Astrocyte (in vitro differentiated cells and primary cell): ENCODE results near the gene BPIFB3. TPM values are rescaled to one million over a fixed set of nuclear protein-coding genes. Genes with fewer than 3 reads are reported as not detected.
"Not testable (repeated sequence)": the region's sequence is repeated elsewhere in the genome, so short reads cannot be mapped to it uniquely, and the experiment has no call there.

Source experiments
- DNase-seq: peaks from one replicate; pipeline ENCODE4 v3.0.0-alpha.2; 2010; ENCODE audit warnings: low read depth
- FAIRE-seq: peaks from 2 replicates; lab custom pipeline; 2011; peaks lifted over from hg19 to GRCh38; lab: Jason Lieb, UNC
- H2AFZ ChIP-seq: 2 replicates; pipeline ENCODE4 v1.6.0; 2012; ENCODE audit warnings: low read depth, low read length, inconsistent platforms
- H3K27ac ChIP-seq: 2 replicates; pipeline ENCODE4 v1.5.1; 2011; ENCODE audit warnings: low read depth, low read length, inconsistent platforms
- H3K27me3 ChIP-seq: 2 replicates; pipeline ENCODE4 v1.6.0; 2011; ENCODE audit warnings: low read length, inconsistent platforms; ENCODE audit not compliant: insufficient read depth
- H3K36me3 ChIP-seq: 2 replicates; pipeline ENCODE4 v1.5.1; 2011; ENCODE audit warnings: low read length, inconsistent platforms; ENCODE audit not compliant: insufficient read depth
- H3K4me1 ChIP-seq: 2 replicates; pipeline ENCODE4 v1.5.1; 2011; ENCODE audit warnings: low read length, inconsistent platforms; ENCODE audit not compliant: insufficient read depth
- H3K4me2 ChIP-seq: 2 replicates; pipeline ENCODE4 v1.6.0; 2012; ENCODE audit warnings: low read length, inconsistent platforms
- H3K4me3 ChIP-seq: 2 replicates; pipeline ENCODE4 v1.5.1; 2011; ENCODE audit warnings: low read depth, mild to moderate bottlenecking, low read length, inconsistent platforms; ENCODE audit not compliant: insufficient read depth
- H3K79me2 ChIP-seq: 2 replicates; pipeline ENCODE4 v1.6.0; 2012; ENCODE audit warnings: mild to moderate bottlenecking, low read length, inconsistent platforms; ENCODE audit not compliant: insufficient read depth
- H3K9ac ChIP-seq: 2 replicates; pipeline ENCODE4 v1.6.0; 2012; ENCODE audit warnings: mild to moderate bottlenecking, low read length, inconsistent platforms
- H3K9me3 ChIP-seq: 2 replicates; pipeline ENCODE4 v1.5.1; 2012; ENCODE audit warnings: low read depth, mild to moderate bottlenecking, low read length, inconsistent platforms; ENCODE audit not compliant: insufficient read depth
- H4K20me1 ChIP-seq: 2 replicates; pipeline ENCODE4 v1.6.0; 2012; ENCODE audit warnings: low read length, inconsistent platforms; ENCODE audit not compliant: insufficient read depth
- H3K27ac Mint-ChIP-seq: one replicate; pipeline ENCODE4 v1.8.0; 2021; ENCODE audit warnings: mild to moderate bottlenecking, mixed read lengths; ENCODE audit not compliant: unreplicated experiment
- H3K27me3 Mint-ChIP-seq: one replicate; pipeline ENCODE4 v1.8.0; 2021; ENCODE audit warnings: low read depth, mixed read lengths; ENCODE audit not compliant: unreplicated experiment
- H3K36me3 Mint-ChIP-seq: one replicate; pipeline ENCODE4 v1.8.0; 2021; ENCODE audit warnings: low read depth, mixed read lengths; ENCODE audit not compliant: unreplicated experiment
- H3K4me1 Mint-ChIP-seq: one replicate; pipeline ENCODE4 v1.8.0; 2021; ENCODE audit warnings: low read depth, mixed read lengths; ENCODE audit not compliant: unreplicated experiment
- H3K4me3 Mint-ChIP-seq: one replicate; pipeline ENCODE4 v1.8.0; 2021; ENCODE audit warnings: mild to moderate bottlenecking, moderate library complexity, mixed read lengths; ENCODE audit not compliant: unreplicated experiment
- H3K9me3 Mint-ChIP-seq: one replicate; pipeline ENCODE4 v1.8.0; 2021; ENCODE audit warnings: mild to moderate bottlenecking, mixed read lengths; ENCODE audit not compliant: unreplicated experiment
- CTCF ChIP-seq: IDR thresholded peaks from 2 replicates; pipeline ENCODE4 v1.5.1; 2011; ENCODE audit warnings: low read depth, mild to moderate bottlenecking, inconsistent platforms, low read length, moderate library complexity; ENCODE audit not compliant: insufficient read depth
- EZH2 ChIP-seq: IDR thresholded peaks from 2 replicates; pipeline ENCODE4 v1.6.1; 2012; ENCODE audit warnings: mild to moderate bottlenecking, low read length, inconsistent platforms; ENCODE audit not compliant: insufficient read depth
- total RNA-seq: library from RNA; stranded (reverse); gene quantifications from 2 replicates; pipeline ENCODE4 v1.2.1, GENCODE V29; 2021

BPIFB3 gene
- total RNA-seq, 1 donor from 2014 or later: not detected

GRCh38 chr20:33119725-33120720, 66.3 kb downstream of the BPIFB3 start:
- H3K36me3 ChIP-seq: no peaks in the 10 kb centered on the region
- Mint-ChIP-seq H3K36me3 (no peaks in the 10 kb centered on the region), H3K27ac (no peak overlapping the region), H3K9me3 (peaks cover 24% of the 10 kb centered on the region), H3K4me3 (no peak overlapping the region), H3K4me1 (no peaks in the 10 kb centered on the region), H3K27me3 (peaks cover 29% of the 10 kb centered on the region)
- no peaks in the 10 kb centered on the region for H3K4me1 ChIP-seq
- H3K27me3 ChIP-seq: no peaks in the 10 kb centered on the region
- H3K9ac ChIP-seq: no peak overlapping the region
- no peaks in the 10 kb centered on the region for H3K79me2 ChIP-seq
- H3K4me3 ChIP-seq: no peak overlapping the region
- no peak for TF ChIP-seq EZH2
- no peak for TF ChIP-seq CTCF
- H2AFZ ChIP-seq: no peak overlapping the region
- DNase-seq (no peak), FAIRE-seq (no peak)
- H4K20me1 ChIP-seq: no peaks in the 10 kb centered on the region
- H3K9me3 ChIP-seq: no peaks in the 10 kb centered on the region
- H3K27ac ChIP-seq: no peak overlapping the region
- no peak overlapping the region for H3K4me2 ChIP-seq

GRCh38 chr20:33120934-33121333, 67.2 kb downstream of the BPIFB3 start:
- Mint-ChIP-seq H3K4me3 (no peak overlapping the region), H3K27ac (no peak overlapping the region)
- no peaks in the 10 kb centered on the region for H3K4me1 ChIP-seq

GRCh38 chr20:33122297-33122696, 68.6 kb downstream of the BPIFB3 start:
- not testable (repeated sequence) for H2AFZ ChIP-seq, H3K4me1 Mint-ChIP-seq, H4K20me1 ChIP-seq, H3K4me1 ChIP-seq, H3K9ac ChIP-seq, H3K4me3 Mint-ChIP-seq, H3K4me2 ChIP-seq, H3K36me3 ChIP-seq, H3K27ac Mint-ChIP-seq, H3K27me3 ChIP-seq, DNase-seq, FAIRE-seq, H3K9me3 ChIP-seq, H3K27ac ChIP-seq, H3K4me3 ChIP-seq, H3K79me2 ChIP-seq, H3K36me3 Mint-ChIP-seq
- peaks cover 43% of the 10 kb centered on the region for H3K27me3 Mint-ChIP-seq
- peaks cover 24% of the 10 kb centered on the region for H3K9me3 Mint-ChIP-seq

More at GRCh38 chr20:33120934-33121333, 67.2 kb downstream of the BPIFB3 start:
- H3K27me3 ChIP-seq: no peaks in the 10 kb centered on the region
- H3K27me3 Mint-ChIP-seq: peaks cover 37% of the 10 kb centered on the region
- no peak overlapping the region for H2AFZ ChIP-seq
- H3K27ac ChIP-seq: no peak overlapping the region
- no peak overlapping the region for H3K4me2 ChIP-seq
- H3K9ac ChIP-seq: no peak overlapping the region
- FAIRE-seq (no peak), DNase-seq (no peak)
- H3K36me3 Mint-ChIP-seq: no peaks in the 10 kb centered on the region
- no peaks in the 10 kb centered on the region for H3K79me2 ChIP-seq
- H3K4me3 ChIP-seq: no peak overlapping the region
- no peaks in the 10 kb centered on the region for H3K36me3 ChIP-seq
- peaks cover 24% of the 10 kb centered on the region for H3K9me3 Mint-ChIP-seq
- no peaks in the 10 kb centered on the region for H4K20me1 ChIP-seq
- no peaks in the 10 kb centered on the region for H3K9me3 ChIP-seq
- no peaks in the 10 kb centered on the region for H3K4me1 Mint-ChIP-seq
- TF ChIP-seq EZH2 (no peak), CTCF (no peak)

Other genes starting within 250 kb of the BPIFB3 start
- 153 and 166 TPM in 2 replicates for gene MAPRE1, start 233.9 kb upstream of the BPIFB3 start, total RNA-seq
- gene EFCAB8, start 195.0 kb upstream of the BPIFB3 start, total RNA-seq: 0.41 and 0.65 TPM in 2 replicates
- gene SUN5, start 49.5 kb upstream of the BPIFB3 start, total RNA-seq: not detected in 2 replicates
- gene BPIFB2, start 46.2 kb upstream of the BPIFB3 start, total RNA-seq: not detected in 2 replicates
- not detected in 2 replicates for gene BPIFB6, start 22.3 kb upstream of the BPIFB3 start, total RNA-seq
- gene BPIFB4, start 25.7 kb downstream of the BPIFB3 start, total RNA-seq: not detected in 2 replicates
- gene BPIFA2, start 114.3 kb downstream of the BPIFB3 start, total RNA-seq: not detected in 2 replicates
- not detected in 2 replicates for gene BPIFA3, start 163.4 kb downstream of the BPIFB3 start, total RNA-seq
- not detected in 2 replicates for gene BPIFA1, start 182.1 kb downstream of the BPIFB3 start, total RNA-seq
- gene BPIFB1, start 229.3 kb downstream of the BPIFB3 start, total RNA-seq: not detected in 2 replicates